HepG2 (cell line): ENCODE results near the gene NABP2. TPM values are rescaled to one million over a fixed set of nuclear protein-coding genes. Genes with fewer than 3 reads are reported as not detected.

Source experiments
- ETV5 ChIP-seq: IDR thresholded peaks from 2 replicates; pipeline ENCODE4 v1.6.1; 2018; ENCODE audit warnings: missing biosample characterization, missing genetic modification reagents, inconsistent platforms, borderline replicate concordance
- GFI1 ChIP-seq: sonication (generic); formaldehyde crosslinking; IDR thresholded peaks from 2 replicates; pipeline ENCODE4 v1.5.0; 2020; ENCODE audit warnings: missing genetic modification reagents, mild to moderate bottlenecking, borderline replicate concordance
- KMT2B ChIP-seq: IDR thresholded peaks from 2 replicates; pipeline ENCODE4 v1.6.1; 2016; ENCODE audit warnings: missing genetic modification reagents, missing compliant biosample characterization
- MED8 ChIP-seq: sonication (generic); formaldehyde crosslinking; IDR thresholded peaks from 2 replicates; pipeline ENCODE4 v1.8.1; 2023; ENCODE audit warnings: mild to moderate bottlenecking, missing genetic modification reagents; ENCODE audit not compliant: insufficient replicate concordance
- SOX5 ChIP-seq: IDR thresholded peaks from 2 replicates; pipeline ENCODE4 v1.6.1; 2016; ENCODE audit warnings: borderline replicate concordance
- XRCC5 ChIP-seq: fragments of 200-400 bp; formaldehyde crosslinking; optimal IDR thresholded peaks from 2 replicates; pipeline ENCODE3; 2017; ENCODE audit warnings: mild to moderate bottlenecking, low read length
- ZBTB1 ChIP-seq: sonication (generic); formaldehyde crosslinking; IDR thresholded peaks from 2 replicates; pipeline ENCODE4 v1.4.0; 2020; ENCODE audit warnings: missing genetic modification reagents, borderline replicate concordance
- ZBTB38 ChIP-seq: sonication (generic); formaldehyde crosslinking; IDR thresholded peaks from 2 replicates; pipeline ENCODE4 v1.5.1; 2020; ENCODE audit warnings: mild to moderate bottlenecking, missing genetic modification reagents
- ZKSCAN1 ChIP-seq: fragments of 150-350 bp; IDR thresholded peaks from 2 replicates; pipeline ENCODE4 v1.6.1; 2014; ENCODE audit warnings: low read length
- polyA plus RNA-seq, 8 experiments: library from polyadenylated mRNA; depleted of rRNA in 3 of 8; stranded (reverse) in 7 of 8; unstranded in 1 of 8; fragments of >200 nt; fragmentation: Illumina TruSeq in 4 of 8; extraction: Trizol in 4 of 8; gene quantifications; 2 replicates each; pipeline versions ENCODE4 v1.2.1 to v1.2.3, GENCODE V29; 2011 to 2016; ENCODE audit warnings: low read depth in 4 of 8, missing spikeins in 1 of 8, mixed read lengths in 1 of 8; ENCODE audit not compliant: insufficient read depth in 1 of 8
- total RNA-seq, 5 experiments: library from RNA; depleted of rRNA; stranded (reverse); fragments of >200 nt; fragmentation: Illumina TruSeq; extraction: Trizol; gene quantifications; 2 replicates each; pipeline ENCODE4 v1.2.3, GENCODE V29; 2016; ENCODE audit warnings: low read depth in 1 of 5
- TF ChIP-seq, protein P1 (sequence below): sonication (generic); formaldehyde crosslinking; IDR thresholded peaks from 2 replicates; pipeline ENCODE4 v1.4.0; 2020; ENCODE audit warnings: missing genetic modification reagents, low read depth, mild to moderate bottlenecking, borderline replicate concordance
- TF ChIP-seq, protein P2 (sequence below): sonication (generic); formaldehyde crosslinking; IDR thresholded peaks from 2 replicates; pipeline ENCODE4; 2020; ENCODE audit warnings: missing genetic modification reagents, mild to moderate bottlenecking, borderline replicate concordance
- TF ChIP-seq, protein P3 (sequence below): sonication (generic); formaldehyde crosslinking; conservative IDR thresholded peaks from 2 replicates; pipeline ENCODE4 v1.8.0; 2022; ENCODE audit warnings: low read depth, missing genetic modification reagents
- TF ChIP-seq, protein P4 (sequence below): sonication (generic); formaldehyde crosslinking; IDR thresholded peaks from 2 replicates; pipeline ENCODE4 v1.9.0; 2022; ENCODE audit warnings: missing genetic modification reagents, mild to moderate bottlenecking, borderline replicate concordance
- TF ChIP-seq, protein P5 (sequence below): sonication (generic); formaldehyde crosslinking; IDR thresholded peaks from 2 replicates; pipeline ENCODE4 v1.4.0; 2020; ENCODE audit warnings: missing genetic modification reagents
- TF ChIP-seq, protein P6 (sequence below): sonication (generic); formaldehyde crosslinking; IDR thresholded peaks from 2 replicates; pipeline ENCODE4 v1.4.0; 2020; ENCODE audit warnings: mild to moderate bottlenecking, missing genetic modification reagents

The NABP2 gene
- total and polyA plus RNA-seq, 2 of the 13 experiments (the other 11 are each of a cell fraction or from before 2014, with no cell fraction given), result 33.2 to 35.5 TPM

DNA sequence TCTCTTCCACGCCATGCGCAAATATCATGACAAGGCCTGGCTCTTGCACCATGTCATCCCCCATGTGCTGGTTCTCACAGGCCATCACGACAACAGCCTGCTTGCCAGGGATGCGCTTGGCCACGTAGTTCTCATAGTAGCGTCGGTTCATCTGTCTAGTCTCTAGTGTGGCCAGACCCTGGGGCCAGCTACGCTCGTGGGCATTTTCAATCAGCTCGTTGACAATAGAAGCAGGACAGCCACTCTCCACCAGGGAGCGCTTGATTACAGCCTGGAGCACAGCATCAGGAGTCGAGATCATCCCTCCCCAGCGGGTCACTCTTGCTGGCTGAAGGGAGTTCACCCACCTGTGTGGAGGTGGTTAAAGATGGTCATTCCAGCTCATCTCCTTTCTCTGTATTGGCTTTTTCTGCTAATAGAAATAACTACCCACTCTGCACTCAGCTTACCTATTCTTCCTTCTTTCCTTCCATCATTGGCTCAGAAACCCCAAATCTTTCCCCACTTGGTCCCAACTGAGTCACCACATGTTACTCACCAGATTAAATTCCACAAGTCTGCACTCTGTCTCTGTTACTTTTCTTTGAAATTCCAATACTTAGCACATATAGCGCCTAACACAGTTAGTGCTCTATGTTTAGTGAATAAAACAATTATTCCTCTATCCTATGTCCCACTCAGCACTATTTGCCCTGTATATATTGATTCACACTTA is 17.5 kb upstream of the NABP2 start (continued):
- no peak for TF ChIP-seq GFI1 (CRISPR knock-in tag)
- TF ChIP-seq, protein P1, sequence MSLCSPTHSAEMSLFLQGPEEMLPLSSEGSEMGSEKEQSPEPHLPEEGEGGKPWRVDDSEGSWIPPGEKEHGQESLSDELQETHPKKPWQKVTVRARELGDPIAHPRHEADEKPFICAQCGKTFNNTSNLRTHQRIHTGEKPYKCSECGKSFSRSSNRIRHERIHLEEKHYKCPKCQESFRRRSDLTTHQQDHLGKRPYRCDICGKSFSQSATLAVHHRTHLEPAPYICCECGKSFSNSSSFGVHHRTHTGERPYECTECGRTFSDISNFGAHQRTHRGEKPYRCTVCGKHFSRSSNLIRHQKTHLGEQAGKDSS (CRISPR knock-in tag), result no peak
- no peak for TF ChIP-seq ZBTB1
- TF ChIP-seq, protein P2, sequence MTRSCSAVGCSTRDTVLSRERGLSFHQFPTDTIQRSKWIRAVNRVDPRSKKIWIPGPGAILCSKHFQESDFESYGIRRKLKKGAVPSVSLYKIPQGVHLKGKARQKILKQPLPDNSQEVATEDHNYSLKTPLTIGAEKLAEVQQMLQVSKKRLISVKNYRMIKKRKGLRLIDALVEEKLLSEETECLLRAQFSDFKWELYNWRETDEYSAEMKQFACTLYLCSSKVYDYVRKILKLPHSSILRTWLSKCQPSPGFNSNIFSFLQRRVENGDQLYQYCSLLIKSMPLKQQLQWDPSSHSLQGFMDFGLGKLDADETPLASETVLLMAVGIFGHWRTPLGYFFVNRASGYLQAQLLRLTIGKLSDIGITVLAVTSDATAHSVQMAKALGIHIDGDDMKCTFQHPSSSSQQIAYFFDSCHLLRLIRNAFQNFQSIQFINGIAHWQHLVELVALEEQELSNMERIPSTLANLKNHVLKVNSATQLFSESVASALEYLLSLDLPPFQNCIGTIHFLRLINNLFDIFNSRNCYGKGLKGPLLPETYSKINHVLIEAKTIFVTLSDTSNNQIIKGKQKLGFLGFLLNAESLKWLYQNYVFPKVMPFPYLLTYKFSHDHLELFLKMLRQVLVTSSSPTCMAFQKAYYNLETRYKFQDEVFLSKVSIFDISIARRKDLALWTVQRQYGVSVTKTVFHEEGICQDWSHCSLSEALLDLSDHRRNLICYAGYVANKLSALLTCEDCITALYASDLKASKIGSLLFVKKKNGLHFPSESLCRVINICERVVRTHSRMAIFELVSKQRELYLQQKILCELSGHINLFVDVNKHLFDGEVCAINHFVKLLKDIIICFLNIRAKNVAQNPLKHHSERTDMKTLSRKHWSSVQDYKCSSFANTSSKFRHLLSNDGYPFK (CRISPR knock-in tag), result no peak
- TF ChIP-seq XRCC5, result peak; percentile 78
- peak; percentile 74 for TF ChIP-seq ZBTB38 (CRISPR knock-in tag)
- TF ChIP-seq, protein P3, sequence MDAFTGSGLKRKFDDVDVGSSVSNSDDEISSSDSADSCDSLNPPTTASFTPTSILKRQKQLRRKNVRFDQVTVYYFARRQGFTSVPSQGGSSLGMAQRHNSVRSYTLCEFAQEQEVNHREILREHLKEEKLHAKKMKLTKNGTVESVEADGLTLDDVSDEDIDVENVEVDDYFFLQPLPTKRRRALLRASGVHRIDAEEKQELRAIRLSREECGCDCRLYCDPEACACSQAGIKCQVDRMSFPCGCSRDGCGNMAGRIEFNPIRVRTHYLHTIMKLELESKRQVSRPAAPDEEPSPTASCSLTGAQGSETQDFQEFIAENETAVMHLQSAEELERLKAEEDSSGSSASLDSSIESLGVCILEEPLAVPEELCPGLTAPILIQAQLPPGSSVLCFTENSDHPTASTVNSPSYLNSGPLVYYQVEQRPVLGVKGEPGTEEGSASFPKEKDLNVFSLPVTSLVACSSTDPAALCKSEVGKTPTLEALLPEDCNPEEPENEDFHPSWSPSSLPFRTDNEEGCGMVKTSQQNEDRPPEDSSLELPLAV, result no peak
- TF ChIP-seq MED8 (CRISPR knock-in tag), result no peak
- no peak for TF ChIP-seq ETV5 (CRISPR knock-in tag)
- TF ChIP-seq, protein P4, sequence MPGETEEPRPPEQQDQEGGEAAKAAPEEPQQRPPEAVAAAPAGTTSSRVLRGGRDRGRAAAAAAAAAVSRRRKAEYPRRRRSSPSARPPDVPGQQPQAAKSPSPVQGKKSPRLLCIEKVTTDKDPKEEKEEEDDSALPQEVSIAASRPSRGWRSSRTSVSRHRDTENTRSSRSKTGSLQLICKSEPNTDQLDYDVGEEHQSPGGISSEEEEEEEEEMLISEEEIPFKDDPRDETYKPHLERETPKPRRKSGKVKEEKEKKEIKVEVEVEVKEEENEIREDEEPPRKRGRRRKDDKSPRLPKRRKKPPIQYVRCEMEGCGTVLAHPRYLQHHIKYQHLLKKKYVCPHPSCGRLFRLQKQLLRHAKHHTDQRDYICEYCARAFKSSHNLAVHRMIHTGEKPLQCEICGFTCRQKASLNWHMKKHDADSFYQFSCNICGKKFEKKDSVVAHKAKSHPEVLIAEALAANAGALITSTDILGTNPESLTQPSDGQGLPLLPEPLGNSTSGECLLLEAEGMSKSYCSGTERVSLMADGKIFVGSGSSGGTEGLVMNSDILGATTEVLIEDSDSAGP (CRISPR knock-in tag), result peak; percentile 43; the same call in 1 of the 2 replicates
- TF ChIP-seq ZKSCAN1, result no peak
- TF ChIP-seq, protein P5, sequence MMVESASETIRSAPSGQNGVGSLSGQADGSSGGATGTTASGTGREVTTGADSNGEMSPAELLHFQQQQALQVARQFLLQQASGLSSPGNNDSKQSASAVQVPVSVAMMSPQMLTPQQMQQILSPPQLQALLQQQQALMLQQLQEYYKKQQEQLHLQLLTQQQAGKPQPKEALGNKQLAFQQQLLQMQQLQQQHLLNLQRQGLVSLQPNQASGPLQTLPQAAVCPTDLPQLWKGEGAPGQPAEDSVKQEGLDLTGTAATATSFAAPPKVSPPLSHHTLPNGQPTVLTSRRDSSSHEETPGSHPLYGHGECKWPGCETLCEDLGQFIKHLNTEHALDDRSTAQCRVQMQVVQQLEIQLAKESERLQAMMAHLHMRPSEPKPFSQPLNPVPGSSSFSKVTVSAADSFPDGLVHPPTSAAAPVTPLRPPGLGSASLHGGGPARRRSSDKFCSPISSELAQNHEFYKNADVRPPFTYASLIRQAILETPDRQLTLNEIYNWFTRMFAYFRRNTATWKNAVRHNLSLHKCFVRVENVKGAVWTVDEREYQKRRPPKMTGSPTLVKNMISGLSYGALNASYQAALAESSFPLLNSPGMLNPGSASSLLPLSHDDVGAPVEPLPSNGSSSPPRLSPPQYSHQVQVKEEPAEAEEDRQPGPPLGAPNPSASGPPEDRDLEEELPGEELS (CRISPR knock-in tag), result no peak
- TF ChIP-seq, protein P6, sequence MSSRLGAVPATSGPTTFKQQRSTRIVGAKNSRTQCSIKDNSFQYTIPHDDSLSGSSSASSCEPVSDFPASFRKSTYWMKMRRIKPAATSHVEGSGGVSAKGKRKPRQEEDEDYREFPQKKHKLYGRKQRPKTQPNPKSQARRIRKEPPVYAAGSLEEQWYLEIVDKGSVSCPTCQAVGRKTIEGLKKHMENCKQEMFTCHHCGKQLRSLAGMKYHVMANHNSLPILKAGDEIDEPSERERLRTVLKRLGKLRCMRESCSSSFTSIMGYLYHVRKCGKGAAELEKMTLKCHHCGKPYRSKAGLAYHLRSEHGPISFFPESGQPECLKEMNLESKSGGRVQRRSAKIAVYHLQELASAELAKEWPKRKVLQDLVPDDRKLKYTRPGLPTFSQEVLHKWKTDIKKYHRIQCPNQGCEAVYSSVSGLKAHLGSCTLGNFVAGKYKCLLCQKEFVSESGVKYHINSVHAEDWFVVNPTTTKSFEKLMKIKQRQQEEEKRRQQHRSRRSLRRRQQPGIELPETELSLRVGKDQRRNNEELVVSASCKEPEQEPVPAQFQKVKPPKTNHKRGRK (CRISPR knock-in tag), result no peak
- TF ChIP-seq SOX5 (CRISPR knock-in tag), result no peak
- TF ChIP-seq KMT2B (CRISPR knock-in tag), result 0 out of 2 replicates have a peak, but pooled peaks have one; percentile 31
